Measurements from ENCODE around the gene SGK1. TPM values are rescaled to one million over a fixed set of nuclear protein-coding genes. Genes with fewer than 3 reads are reported as not detected.
A peak's percentile ranks its signal among the peaks of the same experiment; 100 is the strongest.

The SGK1 gene
- total and polyA plus RNA-seq, 7 donors, result 17.2 to 352 (median 35.2) TPM

GRCh38 chr6:134249759-134250602 is 67.9 kb downstream of the SGK1 start:
- Histone ChIP-seq H3K27me3 (no peaks in the 10 kb centered on the region), H3K4me1 (no peaks in the 10 kb centered on the region), H3K9me3 (no peaks in the 10 kb centered on the region), H3K27ac (peak overlapping the region in 1 of 4 donors; percentile 18), H3K4me3 (no peak overlapping the region), H3K36me3 (no peaks in the 10 kb centered on the region)
- intact Hi-C loops (cut with DNase I), result no loop called here
- no peak for DNase-seq
- TF ChIP-seq POLR2A (IDR thresholded peaks at IDR 0.05) (no peak), EP300 (IDR thresholded peaks at IDR 0.05) (no peak), POLR2AphosphoS5 (IDR thresholded peaks at IDR 0.05) (no peak), CTCF (IDR thresholded peaks at IDR 0.05) (no peak)
- WGBS, 2 donors, result 21 to 42% methylated on average over 7 of the region's 7 CpGs

- TF ChIP-seq EP300 (IDR thresholded peaks at IDR 0.05) (no peak), POLR2A (IDR thresholded peaks at IDR 0.05) (no peak), CTCF (IDR thresholded peaks at IDR 0.05) (no peak), POLR2AphosphoS5 (IDR thresholded peaks at IDR 0.05) (no peak)
- H3K9me3 ChIP-seq, result no peaks in the 10 kb centered on the region
- H3K27me3 ChIP-seq, result no peaks in the 10 kb centered on the region
- peak overlapping the region in 1 of 4 donors; percentile 18 for H3K27ac ChIP-seq
- H3K36me3 ChIP-seq, result no peaks in the 10 kb centered on the region
- 87 to 90% methylated on average over 5 of the region's 5 CpGs for WGBS, 2 donors
- no peaks in the 10 kb centered on the region for H3K4me1 ChIP-seq
- intact Hi-C loops (cut with DNase I), result no loop called here
- H3K4me3 ChIP-seq, result no peak overlapping the region
- DNase-seq, result no peak
These were observed 68.6 kb downstream of the SGK1 start for GRCh38 chr6:134249239-134249758.

GRCh38 chr6:134247844-134248580 is 69.9 kb downstream of the SGK1 start:
- intact Hi-C loops (cut with DNase I), result no loop called here
- WGBS, 2 donors, result 83 to 86% methylated on average over 4 of the region's 4 CpGs
- no peak for TF ChIP-seq EP300 (IDR thresholded peaks at IDR 0.05)
- TF ChIP-seq POLR2A (IDR thresholded peaks at IDR 0.05), result no peak

GRCh38 chr6:134247231-134247833 is 70.6 kb downstream of the SGK1 start:
- Histone ChIP-seq H3K9me3 (no peaks in the 10 kb centered on the region), H3K4me3 (no peak overlapping the region), H3K27ac (no peak overlapping the region), H3K36me3 (no peaks in the 10 kb centered on the region), H3K4me1 (no peaks in the 10 kb centered on the region), H3K27me3 (no peaks in the 10 kb centered on the region)
- no peak for DNase-seq
- 33 to 77% methylated on average over 5 of the region's 5 CpGs for WGBS, 2 donors
- intact Hi-C loops (cut with DNase I), result no loop called here
- no peak for TF ChIP-seq CTCF (IDR thresholded peaks at IDR 0.05)
- TF ChIP-seq POLR2A (IDR thresholded peaks at IDR 0.05), result no peak
- no peak for TF ChIP-seq EP300 (IDR thresholded peaks at IDR 0.05)
- no peak for TF ChIP-seq POLR2AphosphoS5 (IDR thresholded peaks at IDR 0.05)

More at GRCh38 chr6:134247844-134248580, 69.9 kb downstream of the SGK1 start:
- no peaks in the 10 kb centered on the region for H3K27me3 ChIP-seq
- H3K4me1 ChIP-seq, result no peaks in the 10 kb centered on the region
- no peaks in the 10 kb centered on the region for H3K36me3 ChIP-seq
- H3K4me3 ChIP-seq, result no peak overlapping the region
- no peak overlapping the region for H3K27ac ChIP-seq
- no peaks in the 10 kb centered on the region for H3K9me3 ChIP-seq
- no peak for DNase-seq

- H3K36me3 ChIP-seq, result no peaks in the 10 kb centered on the region
- intact Hi-C loops (cut with DNase I), result no loop called here
- H3K27me3 ChIP-seq, result no peaks in the 10 kb centered on the region
- no peak overlapping the region for H3K27ac ChIP-seq
- H3K4me1 ChIP-seq, result no peaks in the 10 kb centered on the region
- H3K9me3 ChIP-seq, result no peaks in the 10 kb centered on the region
- no peak overlapping the region for H3K4me3 ChIP-seq
- DNase-seq, result no peak
- 88 to 97% methylated on average over 1 of the region's 1 CpG for WGBS, 2 donors
- TF ChIP-seq POLR2AphosphoS5 (IDR thresholded peaks at IDR 0.05) (no peak), CTCF (IDR thresholded peaks at IDR 0.05) (no peak), POLR2A (IDR thresholded peaks at IDR 0.05) (no peak), EP300 (IDR thresholded peaks at IDR 0.05) (no peak)
These were observed 72.2 kb downstream of the SGK1 start for GRCh38 chr6:134245706-134246105.

Measured in sigmoid colon (tissue), 7 donors.